ENCODE results near the gene PXN.
A peak's percentile ranks its signal among the peaks of the same experiment; 100 is the strongest.

Gene PXN

GRCh38 chr12:120224304-120225199 lies 41.0 kb downstream of the PXN start:
- Histone ChIP-seq H3K9me3 (ENCODE audit: control insufficient read depth, insufficient read depth, low read depth, low read length) (no peaks in the 10 kb centered on the region), H3K36me3 (ENCODE audit: control insufficient read depth in 2 of 2, insufficient read depth in 1 of 2, low read length in 2 of 2) (peaks cover 0 to 50% of the 10 kb centered on the region in 2 experiments; a peak in 1 of 3 replicates), H3K4me3 (ENCODE audit: low read depth, low read length) (no peak overlapping the region), H3K4me1 (ENCODE audit: control insufficient read depth, insufficient read depth, low read length) (peaks cover 16% of the 10 kb centered on the region), H3K27ac (ENCODE audit: extremely low read depth, low read depth, low read length) (no peak overlapping the region)
- ChIA-PET POLR2A (interaction anchor here (9.2 to 10.5 kb wide), 2 partner anchors 24 to 67 kb away, joined by 163 to 194 read pairs; partner anchors contain the start of genes RNU4-1, RNU4-2 and RPLP0), CTCF (interaction anchor here (0.7 to 14.3 kb wide), 4 partner anchors 8 to 37 kb away, joined by 3 to 581 read pairs (median 4); partner anchors contain the start of genes PXN and RPLP0)
- peak; percentile 51; the same call in 1 of the 2 replicates for TF ChIP-seq GLIS1 (tag by site-specific recombination; IDR thresholded peaks at IDR 0.05)
- TF ChIP-seq REST (tag by site-specific recombination; IDR thresholded peaks at IDR 0.05): no peak
- peak; percentile 94 for TF ChIP-seq ZBTB17 (tag by site-specific recombination; IDR thresholded peaks at IDR 0.05)
- TF ChIP-seq ZBTB21 (tag by site-specific recombination; IDR thresholded peaks at IDR 0.05): 0 out of 2 replicates have a peak, but pooled peaks have one; percentile 12
- peak; percentile 37; the same call in 1 of the 2 replicates for TF ChIP-seq ZEB2 (tag by site-specific recombination; IDR thresholded peaks at IDR 0.05)
- peak; percentile 18; the same call in 1 of the 2 replicates for TF ChIP-seq KLF8 (tag by site-specific recombination; IDR thresholded peaks at IDR 0.05)
- peak; percentile 76 for TF ChIP-seq GLIS2 (tag by site-specific recombination; IDR thresholded peaks at IDR 0.05)
- TF ChIP-seq ZNF692 (tag by site-specific recombination; IDR thresholded peaks at IDR 0.05): peak; percentile 87; the same call in 1 of the 2 replicates
- peak; percentile 69; the same call in 1 of the 2 replicates for TF ChIP-seq ZFP69B (tag by site-specific recombination; IDR thresholded peaks at IDR 0.05)
- peak; percentile 68; the same call in 1 of the 2 replicates for TF ChIP-seq ZBTB6 (tag by site-specific recombination; IDR thresholded peaks at IDR 0.05)
- peak; percentile 42 for TF ChIP-seq ZFHX2 (tag by site-specific recombination; conservative IDR thresholded peaks at IDR 0.05)
- no peak; the same call in 1 of the 2 replicates for TF ChIP-seq KLF9 (tag by site-specific recombination; IDR thresholded peaks at IDR 0.05; ENCODE audit: low read depth)
- TF ChIP-seq, protein P1, sequence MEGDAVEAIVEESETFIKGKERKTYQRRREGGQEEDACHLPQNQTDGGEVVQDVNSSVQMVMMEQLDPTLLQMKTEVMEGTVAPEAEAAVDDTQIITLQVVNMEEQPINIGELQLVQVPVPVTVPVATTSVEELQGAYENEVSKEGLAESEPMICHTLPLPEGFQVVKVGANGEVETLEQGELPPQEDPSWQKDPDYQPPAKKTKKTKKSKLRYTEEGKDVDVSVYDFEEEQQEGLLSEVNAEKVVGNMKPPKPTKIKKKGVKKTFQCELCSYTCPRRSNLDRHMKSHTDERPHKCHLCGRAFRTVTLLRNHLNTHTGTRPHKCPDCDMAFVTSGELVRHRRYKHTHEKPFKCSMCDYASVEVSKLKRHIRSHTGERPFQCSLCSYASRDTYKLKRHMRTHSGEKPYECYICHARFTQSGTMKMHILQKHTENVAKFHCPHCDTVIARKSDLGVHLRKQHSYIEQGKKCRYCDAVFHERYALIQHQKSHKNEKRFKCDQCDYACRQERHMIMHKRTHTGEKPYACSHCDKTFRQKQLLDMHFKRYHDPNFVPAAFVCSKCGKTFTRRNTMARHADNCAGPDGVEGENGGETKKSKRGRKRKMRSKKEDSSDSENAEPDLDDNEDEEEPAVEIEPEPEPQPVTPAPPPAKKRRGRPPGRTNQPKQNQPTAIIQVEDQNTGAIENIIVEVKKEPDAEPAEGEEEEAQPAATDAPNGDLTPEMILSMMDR (tag by site-specific recombination; IDR thresholded peaks at IDR 0.05): peak; percentile 48
- 0 out of 2 replicates have a peak, but pooled peaks have one; percentile 27 for TF ChIP-seq EGR2 (tag by site-specific recombination; IDR thresholded peaks at IDR 0.05; ENCODE audit: low read depth)
- no peak for TF ChIP-seq BCL11A (tag by site-specific recombination; IDR thresholded peaks at IDR 0.05; ENCODE audit: low read depth)
- no peak for TF ChIP-seq ZNF239 (tag by site-specific recombination; IDR thresholded peaks at IDR 0.05)
- TF ChIP-seq ZNF629 (tag by site-specific recombination; IDR thresholded peaks at IDR 0.05): peak; percentile 58
- TF ChIP-seq KLF1 (tag by site-specific recombination; IDR thresholded peaks at IDR 0.05): no peak; the same call in none of the 2 replicates
- TF ChIP-seq, protein P2, sequence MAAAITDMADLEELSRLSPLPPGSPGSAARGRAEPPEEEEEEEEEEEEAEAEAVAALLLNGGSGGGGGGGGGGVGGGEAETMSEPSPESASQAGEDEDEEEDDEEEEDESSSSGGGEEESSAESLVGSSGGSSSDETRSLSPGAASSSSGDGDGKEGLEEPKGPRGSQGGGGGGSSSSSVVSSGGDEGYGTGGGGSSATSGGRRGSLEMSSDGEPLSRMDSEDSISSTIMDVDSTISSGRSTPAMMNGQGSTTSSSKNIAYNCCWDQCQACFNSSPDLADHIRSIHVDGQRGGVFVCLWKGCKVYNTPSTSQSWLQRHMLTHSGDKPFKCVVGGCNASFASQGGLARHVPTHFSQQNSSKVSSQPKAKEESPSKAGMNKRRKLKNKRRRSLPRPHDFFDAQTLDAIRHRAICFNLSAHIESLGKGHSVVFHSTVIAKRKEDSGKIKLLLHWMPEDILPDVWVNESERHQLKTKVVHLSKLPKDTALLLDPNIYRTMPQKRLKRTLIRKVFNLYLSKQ (tag by site-specific recombination; IDR thresholded peaks at IDR 0.05; ENCODE audit: borderline replicate concordance): no peak
- TF ChIP-seq ATF2 (tag by site-specific recombination; IDR thresholded peaks at IDR 0.05; ENCODE audit: low read depth): no peak
- TF ChIP-seq ZNF184 (tag by site-specific recombination; IDR thresholded peaks at IDR 0.05): no peak
- TF ChIP-seq PRDM4 (tag by site-specific recombination; IDR thresholded peaks at IDR 0.05): peak; percentile 20; the same call in 1 of the 2 replicates

All from HEK293 (cell line).